ENCODE results near the gene SPINK4. TPM values are rescaled to one million over a fixed set of nuclear protein-coding genes. Genes with fewer than 3 reads are reported as not detected.

SPINK4 gene
- total and polyA plus RNA-seq, 2 donors (not counting 1 experiment from before 2014, with no cell fraction given), result not detected

DNA sequence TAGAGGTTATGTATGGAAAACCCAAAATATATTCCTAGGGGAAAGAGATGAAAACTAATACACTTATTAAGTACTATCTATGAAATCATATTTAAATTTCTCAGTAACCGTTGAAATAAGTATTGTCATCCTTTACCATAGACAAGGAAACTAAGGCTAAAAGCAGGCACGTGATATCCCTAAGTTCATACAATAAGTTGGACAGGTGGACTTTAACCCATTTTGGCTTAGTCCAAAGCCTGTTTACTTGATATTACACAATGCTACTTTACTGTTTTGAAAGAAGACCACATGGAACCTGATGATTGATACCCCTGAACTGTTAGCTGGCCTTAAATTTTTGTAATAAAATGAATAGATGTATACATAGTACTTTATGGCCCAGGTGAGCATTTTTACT, 53.8 kb downstream of the SPINK4 start:
- no peak overlapping the region for H3K4me2 ChIP-seq (replicated peaks; ENCODE audit: low read depth, low read length, poor library complexity, severe bottlenecking)
- no peak overlapping the region for H2AFZ ChIP-seq (ENCODE audit: insufficient read depth, low read depth, low read length, poor library complexity, severe bottlenecking)
- H3K27me3 Mint-ChIP-seq, result no peaks in the 10 kb centered on the region
- H3K27me3 ChIP-seq (replicated peaks in 1 of 4; ENCODE audit: control extremely low read depth in 1 of 4, control insufficient read depth in 3 of 4, insufficient read depth in 4 of 4, low read length in 3 of 4), result no peaks in the 10 kb centered on the region
- H3K4me3 Mint-ChIP-seq, result no peak overlapping the region
- DNase-seq (no peak), ATAC-seq (ENCODE audit: low read depth) (no peak)
- TF ChIP-seq, protein P1, sequence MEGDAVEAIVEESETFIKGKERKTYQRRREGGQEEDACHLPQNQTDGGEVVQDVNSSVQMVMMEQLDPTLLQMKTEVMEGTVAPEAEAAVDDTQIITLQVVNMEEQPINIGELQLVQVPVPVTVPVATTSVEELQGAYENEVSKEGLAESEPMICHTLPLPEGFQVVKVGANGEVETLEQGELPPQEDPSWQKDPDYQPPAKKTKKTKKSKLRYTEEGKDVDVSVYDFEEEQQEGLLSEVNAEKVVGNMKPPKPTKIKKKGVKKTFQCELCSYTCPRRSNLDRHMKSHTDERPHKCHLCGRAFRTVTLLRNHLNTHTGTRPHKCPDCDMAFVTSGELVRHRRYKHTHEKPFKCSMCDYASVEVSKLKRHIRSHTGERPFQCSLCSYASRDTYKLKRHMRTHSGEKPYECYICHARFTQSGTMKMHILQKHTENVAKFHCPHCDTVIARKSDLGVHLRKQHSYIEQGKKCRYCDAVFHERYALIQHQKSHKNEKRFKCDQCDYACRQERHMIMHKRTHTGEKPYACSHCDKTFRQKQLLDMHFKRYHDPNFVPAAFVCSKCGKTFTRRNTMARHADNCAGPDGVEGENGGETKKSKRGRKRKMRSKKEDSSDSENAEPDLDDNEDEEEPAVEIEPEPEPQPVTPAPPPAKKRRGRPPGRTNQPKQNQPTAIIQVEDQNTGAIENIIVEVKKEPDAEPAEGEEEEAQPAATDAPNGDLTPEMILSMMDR (IDR thresholded peaks at IDR 0.05), result no peak
- no peak for TF ChIP-seq EZH2 (IDR thresholded peaks at IDR 0.05; ENCODE audit: borderline replicate concordance, insufficient read depth, low read depth, low read length, poor library complexity, severe bottlenecking)
- no CpG with 5 or more reads among the region's 2 CpGs for WGBS (ENCODE audit: insufficient coverage)
- CTCF ChIA-PET, result no interaction called here
- POLR2A ChIA-PET, result no interaction called here
- H3K4me1 ChIP-seq (ENCODE audit: control insufficient read depth in 2 of 2, insufficient read depth in 2 of 2, low read length in 2 of 2), result peaks cover 70 to 82% of the 10 kb centered on the region in 2 donors
- intact Hi-C loops (cut with micrococcal nuclease), result loop anchor here (10.0 kb wide), 4 partner anchors 129 to 739 kb away; partner anchors contain the start of genes B4GALT1, SMIM27, SMU1 and TOPORS
- H3K9me3 ChIP-seq (ENCODE audit: control extremely low read depth in 1 of 3, control insufficient read depth in 2 of 3, insufficient read depth in 1 of 3, low read length in 2 of 3), result no peaks in the 10 kb centered on the region
- H3K36me3 ChIP-seq (replicated peaks in 1 of 2; ENCODE audit: control extremely low read depth in 1 of 2, control insufficient read depth in 1 of 2, extremely low read depth in 1 of 2, insufficient read depth in 2 of 2, low read length in 1 of 2), result peaks cover 3 to 47% of the 10 kb centered on the region in 2 experiments
- H3K9me3 Mint-ChIP-seq (ENCODE audit: insufficient read depth), result no peaks in the 10 kb centered on the region
- peaks cover 71% of the 10 kb centered on the region for H3K79me2 ChIP-seq (ENCODE audit: control insufficient read depth, insufficient read depth, low read length)
- H3K4me1 Mint-ChIP-seq, result peaks cover 84% of the 10 kb centered on the region
- H4K20me1 ChIP-seq (ENCODE audit: control insufficient read depth, insufficient read depth, low read length, poor library complexity, severe bottlenecking), result no peaks in the 10 kb centered on the region
- no peak overlapping the region for H3K27ac Mint-ChIP-seq
- H3K27ac ChIP-seq (ENCODE audit: low read length in 2 of 2), result peak overlapping the region in 1 of 2 donors; percentile 43
- no peak overlapping the region for H3K9ac ChIP-seq (ENCODE audit: low read length)
- H3K4me3 ChIP-seq (ENCODE audit: control extremely low read depth in 1 of 5, extremely low read depth in 1 of 5, insufficient read depth in 1 of 5, low read depth in 2 of 5, low read length in 4 of 5), result no peak overlapping the region

DNA sequence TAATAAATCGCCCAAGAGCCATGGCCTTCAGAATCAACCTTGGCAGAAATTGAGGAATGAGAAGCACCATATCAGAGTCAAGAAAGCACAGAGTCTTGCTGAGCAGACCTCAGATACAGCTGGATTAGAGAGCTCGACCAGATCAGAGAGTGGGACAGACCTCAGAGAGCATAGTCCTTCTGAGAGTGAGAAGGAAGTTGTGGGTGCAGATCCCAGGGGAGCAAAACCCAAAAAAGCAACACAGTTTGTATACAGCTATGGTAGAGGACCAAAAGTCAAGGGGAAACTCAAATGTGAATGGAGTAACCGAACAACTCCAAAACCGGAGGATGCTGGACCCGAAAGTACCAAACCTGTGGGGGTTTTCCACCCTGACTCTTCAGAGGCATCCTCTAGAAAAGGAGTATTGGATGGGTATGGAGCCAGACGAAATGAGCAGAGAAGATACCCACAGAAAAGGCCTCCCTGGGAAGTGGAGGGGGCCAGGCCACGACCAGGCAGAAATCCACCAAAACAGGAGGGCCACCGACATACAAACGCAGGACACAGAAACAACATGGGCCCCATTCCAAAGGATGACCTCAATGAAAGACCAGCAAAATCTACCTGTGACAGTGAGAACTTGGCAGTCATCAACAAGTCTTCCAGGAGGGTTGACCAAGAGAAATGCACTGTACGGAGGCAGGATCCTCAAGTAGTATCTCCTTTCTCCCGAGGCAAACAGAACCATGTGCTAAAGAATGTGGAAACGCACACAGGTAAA, 54.9 kb downstream of the SPINK4 start:
- H4K20me1 ChIP-seq (ENCODE audit: control insufficient read depth, insufficient read depth, low read length, poor library complexity, severe bottlenecking), result no peaks in the 10 kb centered on the region
- peaks cover 78 to 81% of the 10 kb centered on the region in 2 donors for H3K4me1 ChIP-seq (ENCODE audit: control insufficient read depth in 2 of 2, insufficient read depth in 2 of 2, low read length in 2 of 2)
- no peak overlapping the region for H2AFZ ChIP-seq (ENCODE audit: insufficient read depth, low read depth, low read length, poor library complexity, severe bottlenecking)
- ChIA-PET CTCF (no interaction called here), POLR2A (no interaction called here)
- WGBS (ENCODE audit: insufficient coverage), result 44% methylated on average over 8 of the region's 12 CpGs
- peaks cover 82% of the 10 kb centered on the region for H3K79me2 ChIP-seq (ENCODE audit: control insufficient read depth, insufficient read depth, low read length)
- DNase-seq (peak; percentile 50), ATAC-seq (ENCODE audit: low read depth) (no peak)
- H3K27me3 ChIP-seq (replicated peaks in 1 of 4; ENCODE audit: control extremely low read depth in 1 of 4, control insufficient read depth in 3 of 4, insufficient read depth in 4 of 4, low read length in 3 of 4), result no peaks in the 10 kb centered on the region
- H3K27me3 Mint-ChIP-seq, result no peaks in the 10 kb centered on the region
- H3K4me3 ChIP-seq (ENCODE audit: control extremely low read depth in 1 of 5, extremely low read depth in 1 of 5, insufficient read depth in 1 of 5, low read depth in 2 of 5, low read length in 4 of 5), result peak overlapping the region in 1 of 5 experiments; percentile 22
- H3K4me3 Mint-ChIP-seq, result peak overlapping the region; percentile 73
- H3K4me1 Mint-ChIP-seq, result peaks cover 93% of the 10 kb centered on the region
- intact Hi-C loops (cut with micrococcal nuclease), result loop anchor here (10.0 kb wide), 4 partner anchors 130 to 740 kb away; partner anchors contain the start of genes B4GALT1, SMIM27, SMU1 and TOPORS
- no peaks in the 10 kb centered on the region for H3K9me3 ChIP-seq (ENCODE audit: control extremely low read depth in 1 of 3, control insufficient read depth in 2 of 3, insufficient read depth in 1 of 3, low read length in 2 of 3)
- H3K27ac ChIP-seq (ENCODE audit: low read length in 2 of 2), result peak overlapping the region; percentile 61 to 81
- TF ChIP-seq EZH2 (IDR thresholded peaks at IDR 0.05; ENCODE audit: borderline replicate concordance, insufficient read depth, low read depth, low read length, poor library complexity, severe bottlenecking), result no peak
- TF ChIP-seq, protein P1 (IDR thresholded peaks at IDR 0.05), result no peak
- H3K36me3 ChIP-seq (replicated peaks in 1 of 2; ENCODE audit: control extremely low read depth in 1 of 2, control insufficient read depth in 1 of 2, extremely low read depth in 1 of 2, insufficient read depth in 2 of 2, low read length in 1 of 2), result peaks cover 3 to 57% of the 10 kb centered on the region in 2 experiments
- H3K4me2 ChIP-seq (replicated peaks; ENCODE audit: low read depth, low read length, poor library complexity, severe bottlenecking), result peak overlapping the region; percentile 53
- peak overlapping the region; percentile 91 for H3K27ac Mint-ChIP-seq
- H3K9ac ChIP-seq (ENCODE audit: low read length), result peak overlapping the region; percentile 21
- no peaks in the 10 kb centered on the region for H3K9me3 Mint-ChIP-seq (ENCODE audit: insufficient read depth)
